NOMO-1 (cell line): Measurements from ENCODE around the gene PTPRM.
A peak's percentile ranks its signal among the peaks of the same experiment; 100 is the strongest.

Experiments
- DNase-seq, 2 experiments: peaks; one replicate each; lab custom pipeline; 2025; ENCODE audit not compliant: unreplicated experiment in 2 of 2; lab: John Stamatoyannopoulos, UW

Gene PTPRM

DNA sequence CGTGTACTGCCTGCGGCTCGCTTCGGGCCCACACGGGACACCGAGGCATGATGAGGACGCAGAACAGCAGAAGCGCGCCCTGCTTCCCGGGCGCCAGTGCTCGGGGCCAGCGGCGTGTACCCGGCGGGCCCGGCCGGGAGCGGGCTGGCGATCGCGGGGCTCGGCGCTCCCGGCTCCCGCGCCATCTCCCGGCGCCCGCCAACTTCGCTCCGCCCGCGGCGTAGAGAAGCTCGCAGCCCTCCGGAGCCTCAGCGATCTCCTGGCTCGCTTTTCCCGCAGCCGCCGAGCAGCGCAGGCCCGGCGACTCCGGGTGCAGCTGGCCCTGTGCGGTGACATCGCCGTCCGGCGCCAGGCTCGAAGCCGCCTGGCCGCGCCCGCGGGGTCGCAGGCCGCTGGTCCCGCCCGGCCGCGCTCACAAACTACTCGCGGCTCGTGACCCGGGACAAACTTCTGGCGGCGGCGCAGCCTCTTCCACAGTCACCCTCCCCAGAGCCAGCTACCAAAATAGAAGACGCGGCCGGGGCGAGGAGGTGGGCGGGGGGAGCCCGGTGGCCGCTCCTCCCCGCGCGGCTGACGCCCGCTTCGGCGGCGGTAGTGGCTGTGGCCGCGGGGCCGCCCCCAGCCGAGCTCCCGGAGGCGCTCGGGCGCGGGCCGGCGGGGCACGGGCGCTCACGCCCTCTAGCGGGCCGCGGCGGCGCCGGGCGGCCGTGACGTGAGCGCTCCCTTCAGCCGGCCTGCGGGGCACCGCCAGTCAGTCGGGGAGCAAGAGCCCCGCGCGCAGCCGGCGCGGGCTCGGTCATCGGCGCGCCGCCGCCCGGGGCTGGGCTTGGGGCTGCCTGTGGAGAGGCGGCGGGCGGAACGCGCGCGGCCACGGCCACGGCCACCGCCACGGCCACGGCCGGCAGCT lies at the start of gene PTPRM:
Gene PTPRM, plus strand, starts transcription at position 750 of the 907 bp plus-strand sequence. CDS start 503 bp downstream, outside the sequence.
- peak; percentile 41 to 57 for DNase-seq

DNA sequence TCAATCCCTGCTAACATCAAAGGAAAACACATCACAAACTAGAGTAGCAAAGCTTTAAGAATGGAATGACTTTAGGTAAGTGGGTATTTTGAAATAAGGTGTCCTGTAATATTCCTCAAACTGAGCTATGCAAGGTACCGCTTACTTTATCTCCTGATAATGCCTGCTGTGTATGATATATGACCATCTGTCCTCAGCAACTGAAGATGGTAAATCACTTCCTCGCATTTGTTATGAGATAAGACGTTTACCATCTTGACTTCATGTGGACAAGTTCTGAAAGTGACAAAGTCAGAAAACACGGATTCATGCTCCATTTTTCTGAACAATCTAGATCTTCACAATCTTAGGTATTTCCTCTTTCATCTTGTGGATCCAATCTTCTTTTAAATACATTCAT lies 49.3 kb upstream of the PTPRM start:
- no peak for DNase-seq

DNA sequence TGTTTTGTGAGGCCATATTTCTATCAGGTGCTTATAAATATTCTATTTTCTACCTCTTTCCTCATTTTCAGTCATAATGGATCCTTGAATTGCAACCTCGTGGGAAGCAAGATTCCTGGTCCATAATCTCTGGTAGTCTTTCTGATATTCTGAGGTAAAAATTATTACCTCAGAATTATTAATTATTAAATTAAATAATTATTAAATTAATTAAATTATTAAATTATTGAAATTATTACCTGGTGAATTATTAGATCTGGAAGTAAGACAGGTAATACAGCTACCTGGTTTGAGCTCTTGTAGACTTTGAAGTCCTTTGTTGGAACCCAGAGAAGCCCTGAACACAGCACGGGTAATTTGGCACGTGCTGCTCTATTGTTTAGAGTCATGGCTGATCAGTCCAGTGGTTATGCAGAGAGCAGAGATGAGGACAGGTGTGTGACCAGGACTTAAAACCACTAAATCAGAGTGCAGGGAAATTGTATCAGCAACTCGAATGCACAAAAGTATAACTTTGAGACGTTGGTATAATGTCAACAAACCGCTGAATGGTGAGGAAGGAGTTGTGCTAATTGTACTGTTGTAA lies 46.8 kb upstream of the PTPRM start:
- no peak for DNase-seq

DNA sequence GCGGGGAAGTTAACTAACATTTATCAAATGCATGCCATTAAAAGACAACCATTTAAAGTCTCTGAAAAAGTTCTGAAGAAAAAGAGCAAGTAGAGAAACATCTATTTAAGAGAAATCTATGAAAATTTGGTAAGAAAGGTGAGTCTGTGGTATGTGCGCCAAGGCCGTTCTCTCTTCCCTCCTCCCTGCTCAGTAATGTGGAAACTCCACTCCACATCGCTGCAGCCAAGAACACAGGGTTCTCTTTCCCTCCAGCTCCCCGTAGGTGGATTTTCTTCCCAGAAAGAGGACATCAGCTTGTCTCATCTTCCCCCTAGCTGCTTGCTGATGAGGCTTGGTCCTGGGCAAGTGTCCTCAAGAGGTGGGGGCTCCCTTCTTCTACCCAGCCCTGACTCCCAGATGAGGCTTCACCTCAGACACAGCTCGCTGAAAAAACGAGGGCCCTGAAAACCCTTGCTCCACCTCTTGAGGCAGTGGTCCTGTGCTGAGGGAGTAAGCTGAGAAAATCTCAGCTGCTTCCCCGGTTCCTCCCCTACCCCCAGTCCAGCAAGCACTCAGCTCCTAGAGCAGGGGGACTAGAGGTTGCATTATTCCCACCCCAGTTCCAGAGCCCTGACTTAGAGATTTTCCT lies 45.8 kb upstream of the PTPRM start:
- DNase-seq: peak in 1 of 2 experiments; percentile 3

DNA sequence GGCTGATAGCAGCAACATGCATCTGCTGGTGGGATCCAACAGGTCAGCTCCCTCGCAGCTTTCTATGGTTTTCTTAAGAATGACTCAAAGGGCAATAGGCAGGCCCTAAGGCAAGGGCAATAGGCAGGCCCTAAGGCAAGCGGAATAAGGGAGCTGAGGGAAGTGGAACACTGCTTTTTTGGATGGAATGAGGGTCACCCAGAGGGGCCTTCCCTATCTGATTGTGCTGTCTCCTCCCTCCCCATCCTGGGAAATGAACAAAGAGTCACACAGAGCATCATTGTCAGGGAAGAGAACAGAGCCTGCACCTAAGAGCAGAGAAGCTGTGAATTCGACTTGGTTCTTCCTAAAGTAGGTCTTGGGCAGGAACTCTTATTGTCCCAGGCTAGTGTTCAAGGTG lies 43.3 kb upstream of the PTPRM start:
- no peak for DNase-seq

DNA sequence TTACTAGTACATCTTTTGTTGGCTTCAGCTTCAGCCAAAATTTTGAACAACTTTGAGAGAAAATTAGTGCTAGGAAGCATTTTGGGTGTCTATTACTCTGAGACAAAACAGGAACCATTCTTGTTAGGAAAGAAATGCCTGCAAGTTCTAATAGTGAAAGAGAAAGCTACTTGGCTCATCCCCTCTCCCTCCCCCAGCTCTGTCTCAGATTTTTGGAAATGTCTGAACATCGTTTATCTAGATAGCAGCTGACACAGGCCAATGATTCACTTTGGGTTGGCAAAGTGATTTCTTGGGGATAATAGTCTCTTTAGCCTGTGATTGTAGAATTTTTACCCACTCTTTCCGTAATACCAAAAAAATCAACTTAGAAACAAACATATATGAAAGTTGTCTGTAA lies 42.3 kb upstream of the PTPRM start:
- no peak for DNase-seq

DNA sequence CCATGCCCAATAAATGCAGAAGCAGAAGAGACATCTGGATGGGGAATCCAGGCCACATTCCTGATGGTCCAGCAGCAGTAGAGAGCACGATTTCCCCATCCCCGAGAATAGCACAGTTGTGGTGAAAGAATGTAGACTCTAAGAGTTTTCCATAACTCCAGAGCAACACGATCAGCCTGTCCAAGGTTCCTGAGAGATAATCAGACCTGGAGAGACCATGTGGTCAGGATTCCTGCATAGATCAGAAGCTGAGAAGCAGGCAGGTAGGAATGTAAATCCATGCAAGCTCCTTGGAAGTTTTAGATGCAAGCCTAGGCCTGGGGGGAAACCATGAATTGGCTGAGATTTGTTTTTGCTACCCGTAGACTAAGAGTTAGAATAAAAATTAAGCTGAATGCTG lies 34.2 kb upstream of the PTPRM start:
- no peak for DNase-seq

DNA sequence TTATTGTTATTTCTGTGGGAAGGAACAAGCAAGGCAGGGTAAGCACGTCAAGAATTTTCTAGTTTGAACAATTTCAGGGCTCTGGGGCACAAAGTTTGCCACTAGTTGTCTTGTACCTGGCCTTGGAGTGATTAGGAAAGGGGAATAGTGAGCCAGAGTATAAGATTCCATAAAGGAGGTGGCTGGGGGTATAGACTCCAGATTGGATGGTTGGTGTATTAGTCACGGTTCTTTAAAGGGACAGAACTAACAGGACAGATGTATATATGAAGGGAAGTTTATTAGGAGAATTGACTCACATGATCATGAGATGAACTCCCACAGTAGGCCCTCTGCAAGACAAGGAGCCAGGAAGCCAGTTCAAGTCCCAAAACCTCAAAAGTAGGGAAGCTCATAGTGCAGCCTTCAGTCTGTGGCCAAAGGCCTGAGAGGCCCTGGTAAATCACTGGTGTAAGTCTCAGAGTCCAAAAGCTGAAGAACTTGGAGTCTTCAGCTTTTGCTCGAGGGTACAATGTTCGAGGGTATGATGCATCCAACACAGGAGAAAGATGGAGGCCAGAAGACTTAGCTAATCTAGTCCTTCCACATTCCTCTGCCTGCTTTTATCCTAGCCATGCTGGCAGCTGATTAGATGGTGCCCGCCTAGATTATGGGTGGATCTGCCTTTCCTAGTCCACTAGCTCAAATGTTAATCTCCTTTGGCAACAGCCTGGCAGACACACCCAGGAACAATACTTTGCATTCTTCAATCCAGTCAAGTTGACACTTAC lies 31.5 kb upstream of the PTPRM start:
- DNase-seq: no peak

DNA sequence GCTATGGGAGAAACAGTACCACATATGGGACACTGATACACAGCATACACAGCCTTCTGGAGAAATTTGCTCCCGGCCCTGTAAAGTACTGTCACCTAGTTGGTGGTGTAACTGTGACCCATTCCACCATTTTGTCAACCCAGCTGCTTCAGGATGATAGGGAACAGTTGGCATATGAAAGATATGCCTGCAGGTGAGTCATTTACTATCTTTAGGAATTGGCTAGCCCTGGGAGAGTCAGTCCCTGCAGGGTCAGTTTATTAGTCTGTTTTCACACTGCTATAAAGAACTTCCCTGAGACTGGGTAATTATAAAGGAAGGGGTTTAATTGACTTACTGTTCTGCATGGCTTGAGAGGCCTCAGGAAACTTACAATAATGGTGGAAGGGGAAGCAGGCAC lies 30.0 kb upstream of the PTPRM start:
- DNase-seq: no peak

DNA sequence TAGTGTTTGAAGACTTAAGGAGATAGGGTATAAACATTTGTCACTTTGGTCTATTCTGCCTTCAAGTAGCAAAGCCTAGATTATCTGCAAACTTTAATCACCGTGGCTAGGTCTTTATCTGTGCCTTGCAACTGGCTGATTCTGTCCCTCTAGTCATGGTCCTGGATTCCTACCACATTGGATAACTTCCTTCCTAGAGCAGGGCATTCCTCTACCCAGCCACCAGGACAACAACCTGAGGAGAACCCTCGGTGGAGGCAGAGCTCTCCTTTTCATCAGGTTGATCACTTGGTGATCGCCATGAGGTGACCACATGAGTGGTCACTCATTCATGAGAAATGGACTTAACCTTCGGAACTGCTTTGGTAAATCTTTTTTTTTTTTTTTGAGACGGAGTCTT lies 25.3 kb upstream of the PTPRM start:
- no peak for DNase-seq

DNA sequence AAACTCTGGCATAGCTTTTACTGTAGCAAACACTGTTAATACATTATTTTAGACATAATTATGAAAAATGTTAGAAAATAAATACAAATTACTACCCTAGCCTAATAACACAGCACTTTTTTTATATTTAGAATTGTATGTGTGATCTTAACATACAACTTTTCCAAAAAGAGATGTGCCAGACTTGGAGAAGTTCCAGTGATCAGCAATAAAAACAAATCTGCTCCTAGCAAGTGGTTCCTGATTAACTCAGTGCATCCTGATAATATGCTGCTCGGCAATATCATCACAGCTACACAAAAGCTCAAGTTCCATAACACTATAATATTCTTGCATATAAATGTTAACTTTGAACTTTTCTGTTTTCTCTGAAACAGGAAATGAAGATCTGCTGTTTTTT lies 22.4 kb upstream of the PTPRM start:
- no peak for DNase-seq

DNA sequence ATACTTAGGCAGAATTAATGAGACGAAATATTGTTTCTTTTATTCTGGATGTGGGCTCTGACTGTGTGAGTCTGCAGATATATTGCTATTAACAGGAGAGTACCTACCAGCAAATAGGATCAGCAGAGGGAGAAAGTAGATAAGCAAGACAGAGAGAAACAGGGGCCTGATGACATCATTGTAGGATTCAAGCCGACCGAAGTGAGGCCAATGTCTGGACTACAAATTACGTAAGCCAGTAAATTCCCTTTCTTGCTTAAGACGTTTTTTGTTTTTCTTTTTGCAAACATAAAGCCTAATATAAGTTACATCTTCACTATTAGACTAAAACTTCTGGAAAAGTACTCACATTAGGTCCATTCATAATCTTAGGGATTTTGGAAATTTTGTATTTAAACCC lies 21.4 kb upstream of the PTPRM start:
- no peak for DNase-seq

DNA sequence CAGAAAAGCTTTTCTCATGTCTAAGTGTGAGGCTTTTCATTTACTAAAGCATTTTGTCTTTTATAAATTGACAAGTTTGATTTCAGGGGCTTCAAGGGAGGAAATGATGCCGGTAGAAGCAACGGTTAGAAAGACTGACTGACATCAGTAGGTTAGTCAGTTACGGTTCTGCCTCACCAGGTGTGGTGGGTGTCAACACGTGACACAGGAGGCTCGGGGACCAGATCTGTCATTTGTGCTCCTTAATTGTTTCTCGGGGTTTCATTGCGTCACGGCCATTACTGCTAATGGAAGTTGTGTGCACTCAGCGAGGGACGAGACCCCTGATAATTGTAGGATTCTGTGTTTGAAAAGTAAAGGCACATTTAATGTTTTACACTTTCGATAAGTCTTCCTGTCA lies 18.9 kb upstream of the PTPRM start:
- no peak for DNase-seq

DNA sequence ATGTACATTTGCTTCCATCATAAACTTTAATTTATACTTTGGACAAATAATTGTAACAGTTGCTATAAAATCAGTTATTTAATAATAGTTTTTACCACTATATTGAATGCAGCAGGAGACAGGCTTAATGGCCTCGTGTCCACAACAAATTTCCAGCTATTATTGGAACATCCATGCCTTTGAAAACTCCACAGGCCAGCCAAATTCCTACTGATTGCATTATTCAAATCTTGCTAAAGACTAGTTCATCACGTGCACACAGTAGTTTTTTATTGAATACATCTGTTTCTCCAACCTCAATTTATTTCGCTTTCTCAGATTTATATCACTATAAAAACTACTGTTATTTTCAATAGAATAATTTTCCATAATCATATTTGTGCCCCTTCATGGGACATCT lies 18.4 kb upstream of the PTPRM start:
- no peak for DNase-seq

DNA sequence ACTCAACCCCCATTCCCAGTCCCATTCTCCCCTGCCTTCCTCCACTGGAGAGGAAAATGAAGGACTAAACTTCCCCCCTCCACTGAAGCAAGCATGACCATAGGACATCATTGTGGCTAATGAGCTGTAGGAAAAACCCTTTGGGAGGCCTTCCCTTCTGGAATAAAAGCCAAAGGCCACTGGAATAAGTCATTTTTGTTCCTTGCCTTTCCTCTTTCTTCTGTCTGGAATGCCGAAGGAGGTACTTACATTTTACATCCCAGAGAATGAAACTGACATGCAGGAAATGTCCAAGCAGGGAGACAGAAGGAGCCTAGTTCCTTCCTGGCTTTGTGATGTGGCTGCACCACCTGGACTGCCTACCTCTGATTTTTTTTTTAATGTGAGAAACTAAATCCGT lies 9.1 kb upstream of the PTPRM start:
- DNase-seq: no peak

DNA sequence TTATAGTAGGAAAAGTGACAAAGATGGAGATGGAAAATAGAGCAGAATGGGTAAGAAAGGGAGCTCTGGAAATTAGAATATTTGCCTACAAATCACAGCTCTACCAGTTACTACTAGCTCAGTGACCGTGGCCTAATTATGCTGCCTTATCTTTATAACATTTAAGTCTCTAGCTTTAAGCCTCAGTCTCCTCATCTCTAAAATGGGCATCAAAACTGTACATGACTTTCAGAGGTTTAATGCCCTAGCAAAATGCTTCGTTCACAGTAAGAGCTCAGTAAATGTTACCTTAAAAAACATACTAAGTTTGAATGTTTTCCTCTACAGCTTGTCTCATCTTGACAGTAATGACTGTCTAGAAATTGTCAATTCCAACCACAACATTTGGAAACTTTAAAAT lies 8.3 kb upstream of the PTPRM start:
- no peak for DNase-seq

DNA sequence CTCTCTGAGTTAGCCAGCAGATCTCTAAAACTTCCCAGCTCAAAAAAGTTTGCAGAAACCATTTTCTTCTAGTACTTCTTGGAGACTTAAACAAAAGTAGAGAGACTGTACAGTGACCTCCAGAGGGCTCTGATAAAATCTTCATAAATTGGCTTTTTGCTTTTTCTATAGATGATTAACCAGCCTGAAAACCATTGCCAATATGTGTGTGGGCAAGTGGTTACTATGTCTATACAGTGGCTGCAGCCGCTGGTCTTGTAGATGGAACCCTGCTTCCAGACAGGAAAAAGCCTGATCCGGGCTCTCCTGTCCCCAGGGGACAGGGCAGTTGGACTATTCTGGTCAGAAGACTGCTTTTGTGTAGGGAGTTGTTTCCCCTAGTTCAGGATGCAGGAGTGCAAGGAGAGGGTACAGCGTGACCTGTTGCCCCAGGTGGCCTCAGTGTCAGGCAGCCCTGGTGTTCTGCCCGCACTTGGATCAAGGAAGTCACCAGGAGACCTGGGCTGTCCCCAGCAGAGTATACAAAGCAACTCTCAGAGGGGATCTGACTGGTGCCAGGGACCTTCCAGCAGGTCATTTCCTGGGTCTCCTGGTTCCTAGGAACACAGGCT lies 7.3 kb upstream of the PTPRM start:
- DNase-seq: no peak

DNA sequence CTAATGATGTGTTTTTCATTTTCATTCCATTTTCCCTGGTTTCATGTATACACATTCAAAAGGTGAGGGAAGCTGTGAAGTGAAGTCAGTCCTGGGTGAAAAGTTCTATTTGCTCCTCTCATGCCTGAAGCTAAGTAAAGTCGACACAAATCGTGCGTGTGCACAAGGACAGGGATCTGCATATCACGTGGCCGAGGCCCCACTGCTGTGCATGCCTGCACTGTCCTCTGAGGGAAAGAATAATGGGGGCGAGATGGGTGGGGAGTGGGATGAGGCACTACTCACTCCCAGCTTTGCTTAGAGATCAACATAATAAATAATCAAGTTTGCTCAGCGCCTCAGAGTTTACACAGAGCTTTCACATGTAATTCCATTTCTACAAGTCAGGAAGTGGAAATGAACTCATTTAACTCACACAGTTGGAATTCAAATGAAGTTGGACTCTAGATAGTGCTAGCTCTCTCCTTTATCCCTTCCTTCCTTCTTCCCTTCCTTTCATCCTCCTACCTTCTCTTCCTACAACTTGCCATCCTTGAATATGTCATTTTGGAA lies 5.1 kb upstream of the PTPRM start:
- DNase-seq: no peak

DNA sequence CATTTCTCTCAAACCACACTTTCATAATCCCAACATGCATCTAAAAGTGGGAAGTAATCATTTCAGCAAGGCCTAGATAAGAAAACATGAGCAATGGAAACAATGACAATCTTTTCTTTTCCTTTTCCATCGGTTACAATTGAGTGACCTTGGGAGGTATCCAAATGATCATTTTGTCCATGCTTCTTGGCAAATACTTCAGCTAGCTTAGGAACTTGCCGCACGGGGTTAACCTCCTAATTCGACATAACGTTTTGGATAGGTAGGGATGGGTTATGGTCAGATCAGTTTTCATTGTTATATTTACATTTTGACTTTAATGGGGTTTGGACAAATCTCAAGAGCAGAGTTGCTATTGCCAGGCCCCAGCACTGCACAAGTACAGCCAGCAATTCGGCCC lies 4.6 kb upstream of the PTPRM start:
- DNase-seq: no peak

DNA sequence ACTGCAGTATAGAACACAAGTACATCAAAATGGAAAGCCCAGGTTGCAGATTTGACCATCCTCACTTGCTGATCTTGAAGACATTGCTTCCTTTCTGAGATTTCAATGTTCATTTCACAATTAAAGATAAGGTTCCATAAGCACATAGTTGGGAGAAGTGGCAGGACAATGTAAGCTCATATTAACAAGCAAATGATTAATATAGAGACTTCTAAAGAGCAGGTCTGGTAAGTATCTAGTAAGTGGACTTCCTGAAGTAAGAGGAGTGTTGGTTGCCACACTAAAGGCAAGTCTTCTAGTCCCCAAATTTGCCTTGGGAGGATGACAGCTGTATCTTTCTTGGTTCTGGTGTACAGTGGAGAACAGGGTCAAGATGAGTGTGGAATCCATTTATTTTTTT lies 1.4 kb upstream of the PTPRM start:
- no peak for DNase-seq

DNA sequence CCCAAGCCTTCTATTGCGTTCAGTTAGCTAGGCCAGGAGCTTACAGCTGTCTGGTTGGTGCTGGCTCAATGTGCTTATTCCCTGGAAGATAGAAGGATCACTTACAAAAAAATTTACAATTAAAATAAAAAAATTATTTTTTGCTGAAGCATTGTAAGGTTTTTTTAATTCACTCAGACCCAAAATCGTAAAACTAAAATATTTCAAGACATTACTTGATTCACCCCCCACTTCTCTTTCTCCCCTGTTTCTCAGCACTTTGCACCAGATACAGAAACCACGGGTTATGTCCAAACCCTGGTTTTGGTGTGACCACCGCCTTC lies 911 bp upstream of the PTPRM start:
- peak in 1 of 2 experiments; percentile 9 for DNase-seq
